Measurements from ENCODE around the gene OTOP2. TPM values are rescaled to one million over a fixed set of nuclear protein-coding genes. Genes with fewer than 3 reads are reported as not detected.

The OTOP2 gene
- total and polyA plus RNA-seq, 2 of the 8 experiments (the other 6 are each of a cell fraction or from before 2014, with no cell fraction given) = 0.23 TPM; not detected in 1

DNA sequence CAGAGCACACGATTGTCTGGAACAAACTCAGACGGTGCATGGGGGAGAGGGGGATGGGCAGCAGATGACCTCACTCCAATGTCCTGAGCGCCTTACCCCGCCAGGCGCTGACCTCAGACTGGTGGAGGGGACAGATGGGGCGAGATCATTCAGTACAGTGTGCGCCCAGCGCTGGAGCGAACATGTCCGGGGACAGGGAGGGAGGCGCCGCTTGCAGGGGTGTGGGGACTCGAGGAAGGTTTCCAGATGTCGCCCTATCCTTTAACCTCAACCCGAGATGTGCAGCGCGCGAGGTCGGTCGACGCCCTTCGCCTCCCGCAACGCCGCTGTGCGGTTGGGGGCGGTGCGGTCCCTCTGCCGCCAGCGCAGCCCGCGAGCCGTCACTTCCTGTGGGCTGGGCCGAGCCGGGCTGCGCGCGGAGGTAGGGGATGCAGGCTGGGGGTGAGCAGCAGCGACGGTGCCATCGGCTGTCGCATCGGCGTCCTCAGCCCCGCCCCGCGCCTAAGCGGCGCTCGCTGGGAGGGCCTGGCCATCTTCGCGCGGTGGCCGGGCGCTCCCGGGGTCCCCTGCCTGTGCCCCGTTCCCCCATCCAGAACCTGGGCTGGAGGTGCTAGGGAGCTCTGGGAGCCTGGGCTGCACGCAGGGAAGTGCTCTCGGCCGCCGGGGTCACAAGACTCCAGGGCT, 58.0 kb downstream of the OTOP2 start (continued):
- TF ChIP-seq ASH2L (IDR thresholded peaks at IDR 0.05; ENCODE audit: low read length) (peak; percentile 99), FOSL1 (IDR thresholded peaks at IDR 0.05; ENCODE audit: insufficient read depth, low read depth, low read length) (no peak), RFX5 (IDR thresholded peaks at IDR 0.05; ENCODE audit: borderline replicate concordance, low read depth, low read length) (no peak), KDM5A (IDR thresholded peaks at IDR 0.05; ENCODE audit: low read length) (no peak), SP2 (IDR thresholded peaks at IDR 0.05; ENCODE audit: low read length) (no peak), NRF1 (IDR thresholded peaks at IDR 0.05; ENCODE audit: low read depth, low read length) (0 out of 2 replicates have a peak, but pooled peaks have one; percentile 5), CHD1 (IDR thresholded peaks at IDR 0.05; ENCODE audit: low read depth, low read length) (no peak), RAD21 (IDR thresholded peaks at IDR 0.05 in 1 of 2, conservative IDR thresholded peaks at IDR 0.05 in 1 of 2; ENCODE audit: low read depth in 2 of 2, low read length in 2 of 2) (no peak), CTBP2 (IDR thresholded peaks at IDR 0.05; ENCODE audit: borderline replicate concordance, insufficient read depth, insufficient read length, low read length) (peak; percentile 81)
